Right lobe of liver (tissue), 4 donors: ENCODE results near the gene ZNF430.

Experiments
- CTCF ChIP-seq, 4 donors: fragments of 200-600 bp in 3 of 4; fragments of 450-650 bp in 1 of 4; IDR thresholded peaks; one replicate each; pipeline versions ENCODE4 v1.5.1 to v1.8.0; 2016 to 2022; ENCODE audit warnings: antibody characterized with exemption in 4 of 4, mild to moderate bottlenecking in 2 of 4
- POLR2A ChIP-seq: fragments of 450-650 bp; IDR thresholded peaks from one replicate; pipeline ENCODE4 v1.6.1; 2017; ENCODE audit warnings: antibody characterized with exemption, mild to moderate bottlenecking
- donor health status: DM: no; HTN: no; CAD: no.
- donor health status: DM: no; HTN: no; CAD: no.
- donor health status: DM: no; HTN: yes; CAD: no.

- TF ChIP-seq CTCF (IDR thresholded peaks at IDR 0.05): no peak
- TF ChIP-seq POLR2A: no peak
Measured at GRCh38 chr19:21098291-21098690, 77.8 kb downstream of the ZNF430 start.
